Neural progenitor cell (in vitro differentiated cells): ENCODE measurements around the gene PTPRN2. TPM values are rescaled to one million over a fixed set of nuclear protein-coding genes. Genes with fewer than 3 reads are reported as not detected.

Source experiments
- DNase-seq: peaks from one replicate; pipeline ENCODE4 v3.0.0-alpha.2; 2016; ENCODE audit warnings: low spot score
- H2AFZ ChIP-seq: fragments of 200-600 bp; sonication (generic); replicated peaks from 2 replicates; pipeline ENCODE4 v1.6.1; 2016; ENCODE audit warnings: antibody characterized with exemption
- H3F3A ChIP-seq: fragments of 200-600 bp; sonication (generic); 2 replicates; pipeline ENCODE4 v1.6.1; 2016; ENCODE audit warnings: antibody characterized with exemption, low read depth
- H3K27ac ChIP-seq: fragments of 200-600 bp; sonication (generic); 2 replicates; pipeline ENCODE4 v1.5.1; 2016; ENCODE audit warnings: mild to moderate bottlenecking
- H3K27me3 ChIP-seq: fragments of 200-600 bp; sonication (generic); 2 replicates; pipeline ENCODE4 v1.6.1; 2016; ENCODE audit warnings: mild to moderate bottlenecking, moderate library complexity
- H3K36me3 ChIP-seq: fragments of 200-600 bp; sonication (generic); 2 replicates; pipeline ENCODE4 v1.5.1; 2016
- H3K4me1 ChIP-seq: fragments of 200-600 bp; sonication (generic); 2 replicates; pipeline ENCODE4 v1.6.1; 2016; ENCODE audit warnings: mixed run types
- H3K4me2 ChIP-seq: fragments of 200-600 bp; sonication (generic); 2 replicates; pipeline ENCODE4 v1.6.1; 2016
- H3K4me3 ChIP-seq: fragments of 200-600 bp; sonication (generic); 2 replicates; pipeline ENCODE4 v1.5.1; 2016
- H3K79me2 ChIP-seq: fragments of 200-600 bp; sonication (generic); 2 replicates; pipeline ENCODE4 v1.6.1; 2016; ENCODE audit warnings: low read depth
- H3K9ac ChIP-seq: fragments of 200-600 bp; sonication (generic); 2 replicates; pipeline ENCODE4 v1.6.1; 2016
- H3K9me3 ChIP-seq: fragments of 200-600 bp; sonication (generic); 2 replicates; pipeline ENCODE4 v1.5.1; 2016; ENCODE audit warnings: low read depth
- H4K20me1 ChIP-seq: fragments of 200-600 bp; sonication (generic); 2 replicates; pipeline ENCODE4 v1.6.1; 2016; ENCODE audit warnings: low read depth
- H3K27ac Mint-ChIP-seq: 3 replicates; pipeline ENCODE4 v1.8.0; 2021; ENCODE audit warnings: mixed read lengths
- H3K27me3 Mint-ChIP-seq: 2 replicates; pipeline ENCODE4 v1.8.0; 2022; ENCODE audit warnings: low read depth, mild to moderate bottlenecking, inconsistent platforms, moderate library complexity, mixed read lengths; ENCODE audit not compliant: insufficient read depth
- H3K36me3 Mint-ChIP-seq: 3 replicates; pipeline ENCODE4 v1.8.0; 2021; ENCODE audit warnings: mixed read lengths
- H3K4me1 Mint-ChIP-seq: 3 replicates; pipeline ENCODE4 v1.8.0; 2021; ENCODE audit warnings: mixed read lengths
- H3K4me3 Mint-ChIP-seq: 3 replicates; pipeline ENCODE4 v1.8.0; 2021; ENCODE audit warnings: mild to moderate bottlenecking, moderate library complexity, mixed read lengths
- H3K9me3 Mint-ChIP-seq: 3 replicates; pipeline ENCODE4 v1.8.0; 2020; ENCODE audit warnings: mixed read lengths
- CTCF ChIP-seq: fragments of 200-600 bp; sonication (generic); IDR thresholded peaks from 2 replicates; pipeline ENCODE4 v1.5.1; 2017; ENCODE audit warnings: antibody characterized with exemption, mild to moderate bottlenecking
- EZH2 ChIP-seq: fragments of 200-600 bp; sonication (generic); IDR thresholded peaks from 2 replicates; pipeline ENCODE4 v1.6.1; 2017; ENCODE audit warnings: antibody characterized with exemption, mild to moderate bottlenecking, moderate library complexity
- EZH2phosphoT487 ChIP-seq: fragments of 200-600 bp; sonication (generic); IDR thresholded peaks from 2 replicates; pipeline ENCODE4 v1.6.1; 2017; ENCODE audit warnings: antibody characterized with exemption
- total RNA-seq: library from RNA; depleted of rRNA; stranded (reverse); fragments of >200 nt; gene quantifications from 2 replicates; pipeline ENCODE4 v1.2.3, GENCODE V29; 2015; ENCODE audit warnings: low replicate concordance

The PTPRN2 gene
- total RNA-seq, 1 donor from 2014 or later, result 3.0 TPM

DNA sequence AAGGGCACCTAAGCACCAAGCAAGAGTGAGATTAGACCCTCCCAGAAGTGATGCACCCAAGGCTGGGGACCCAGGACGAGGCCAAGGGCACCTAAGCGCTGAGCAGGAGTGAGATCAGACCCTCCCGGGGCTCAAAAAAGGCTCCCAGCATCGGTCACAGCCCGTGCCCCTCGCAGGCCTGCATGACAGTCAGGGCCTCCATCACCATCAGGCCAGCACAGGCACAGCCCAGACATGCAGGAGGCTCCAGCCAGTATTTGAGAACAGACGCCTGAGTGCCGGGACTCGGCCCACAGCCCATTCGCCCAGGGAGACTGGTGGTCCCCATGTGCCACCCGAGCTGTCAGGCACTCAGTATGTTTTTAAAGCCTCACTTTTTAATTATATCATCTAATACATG is 595.9 kb downstream of the PTPRN2 start:
- no peak for TF ChIP-seq CTCF
- no peak for TF ChIP-seq EZH2phosphoT487
- TF ChIP-seq EZH2, result no peak
- DNase-seq, result no peak
- Mint-ChIP-seq H3K27ac (no peak overlapping the region), H3K9me3 (no peaks in the 10 kb centered on the region), H3K4me3 (no peak overlapping the region), H3K4me1 (peaks cover 37% of the 10 kb centered on the region), H3K36me3 (no peaks in the 10 kb centered on the region), H3K27me3 (peaks cover 3% of the 10 kb centered on the region)
- H3F3A ChIP-seq, result no peaks in the 10 kb centered on the region
- H2AFZ ChIP-seq, result no peak overlapping the region
- H3K27me3 ChIP-seq, result no peaks in the 10 kb centered on the region
- H3K9me3 ChIP-seq, result no peaks in the 10 kb centered on the region
- H3K4me2 ChIP-seq, result no peak overlapping the region
- no peaks in the 10 kb centered on the region for H3K36me3 ChIP-seq
- H3K79me2 ChIP-seq, result no peaks in the 10 kb centered on the region
- H3K4me3 ChIP-seq, result no peak overlapping the region
- peaks cover 6% of the 10 kb centered on the region for H3K4me1 ChIP-seq
- no peak overlapping the region for H3K27ac ChIP-seq
- H4K20me1 ChIP-seq, result no peaks in the 10 kb centered on the region
- no peak overlapping the region for H3K9ac ChIP-seq

- DNase-seq, result no peak
- Histone ChIP-seq H3F3A (no peaks in the 10 kb centered on the region), H3K4me2 (no peak overlapping the region), H3K79me2 (no peaks in the 10 kb centered on the region), H3K27ac (no peak overlapping the region), H3K9ac (no peak overlapping the region), H3K27me3 (no peaks in the 10 kb centered on the region), H3K36me3 (no peaks in the 10 kb centered on the region), H3K4me1 (peaks cover 6% of the 10 kb centered on the region), H4K20me1 (no peaks in the 10 kb centered on the region), H3K4me3 (no peak overlapping the region), H3K9me3 (no peaks in the 10 kb centered on the region), H2AFZ (no peak overlapping the region)
- H3K4me3 Mint-ChIP-seq, result no peak overlapping the region
- peaks cover 37% of the 10 kb centered on the region for H3K4me1 Mint-ChIP-seq
- peaks cover 3% of the 10 kb centered on the region for H3K27me3 Mint-ChIP-seq
- no peak overlapping the region for H3K27ac Mint-ChIP-seq
- H3K9me3 Mint-ChIP-seq, result no peaks in the 10 kb centered on the region
- H3K36me3 Mint-ChIP-seq, result no peaks in the 10 kb centered on the region
- no peak for TF ChIP-seq EZH2
- no peak for TF ChIP-seq CTCF
- TF ChIP-seq EZH2phosphoT487, result no peak
Measured at GRCh38 chr7:157991351-157991750, 596.3 kb downstream of the PTPRN2 start.

DNA sequence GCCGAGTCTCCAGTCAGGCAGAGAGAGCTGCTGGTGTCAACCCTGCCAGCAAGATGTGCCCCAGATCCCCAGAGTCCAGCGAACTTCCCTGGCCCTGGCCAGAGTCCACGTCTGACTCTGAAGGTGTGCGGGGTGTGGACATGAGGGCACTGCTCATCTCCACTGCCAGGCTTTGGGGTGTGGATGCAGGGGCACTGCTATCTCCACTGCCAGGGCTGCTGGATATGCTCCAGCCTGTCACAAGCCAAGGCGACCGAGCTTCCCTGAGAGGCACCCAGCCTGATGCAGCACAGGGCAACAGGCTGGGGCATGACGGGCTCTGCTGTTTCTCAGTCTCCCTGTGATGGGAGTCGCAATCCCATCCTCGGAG is 596.8 kb downstream of the PTPRN2 start:
- no peak overlapping the region for H3K4me3 Mint-ChIP-seq
- Histone ChIP-seq H3K36me3 (no peaks in the 10 kb centered on the region), H2AFZ (no peak overlapping the region), H3K4me1 (peaks cover 6% of the 10 kb centered on the region), H4K20me1 (no peaks in the 10 kb centered on the region), H3K27ac (no peak overlapping the region), H3K27me3 (no peaks in the 10 kb centered on the region), H3K9me3 (no peaks in the 10 kb centered on the region), H3F3A (no peaks in the 10 kb centered on the region), H3K4me3 (no peak overlapping the region), H3K79me2 (no peaks in the 10 kb centered on the region), H3K9ac (no peak overlapping the region), H3K4me2 (no peak overlapping the region)
- no peak for DNase-seq
- no peaks in the 10 kb centered on the region for H3K9me3 Mint-ChIP-seq
- no peaks in the 10 kb centered on the region for H3K36me3 Mint-ChIP-seq
- TF ChIP-seq EZH2phosphoT487, result no peak
- TF ChIP-seq EZH2, result no peak
- TF ChIP-seq CTCF, result no peak
- H3K27ac Mint-ChIP-seq, result no peak overlapping the region
- peaks cover 3% of the 10 kb centered on the region for H3K27me3 Mint-ChIP-seq
- H3K4me1 Mint-ChIP-seq, result peaks cover 38% of the 10 kb centered on the region
